GM19025 (cell line): Measurements from ENCODE around the gene FAM110C.
"Not testable (repeated sequence)": the region's sequence is repeated elsewhere in the genome, so short reads cannot be mapped to it uniquely, and the experiment has no call there.

Experiments
- ATAC-seq: cut with Tn5 transposase; IDR thresholded peaks from one replicate; pipeline ENCODE4 v1.9.1; 2021; ENCODE audit warnings: mild to moderate bottlenecking, low read depth, moderate library complexity; ENCODE audit not compliant: unreplicated experiment

The FAM110C gene, protein sequence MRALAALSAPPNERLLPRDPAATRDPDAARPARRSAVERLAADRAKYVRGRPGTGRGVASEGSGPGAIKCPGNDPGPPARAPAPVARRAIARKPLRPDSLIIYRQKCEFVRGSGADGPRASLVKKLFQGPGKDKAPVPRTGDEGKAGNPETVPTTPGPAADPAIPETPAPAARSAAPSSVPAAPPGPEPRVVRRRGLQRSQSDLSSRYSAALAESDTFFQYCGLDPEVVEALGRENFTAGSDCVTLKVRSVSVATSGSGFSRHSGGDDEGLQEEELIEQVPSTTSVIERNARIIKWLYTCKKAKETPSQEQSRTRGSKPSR

DNA sequence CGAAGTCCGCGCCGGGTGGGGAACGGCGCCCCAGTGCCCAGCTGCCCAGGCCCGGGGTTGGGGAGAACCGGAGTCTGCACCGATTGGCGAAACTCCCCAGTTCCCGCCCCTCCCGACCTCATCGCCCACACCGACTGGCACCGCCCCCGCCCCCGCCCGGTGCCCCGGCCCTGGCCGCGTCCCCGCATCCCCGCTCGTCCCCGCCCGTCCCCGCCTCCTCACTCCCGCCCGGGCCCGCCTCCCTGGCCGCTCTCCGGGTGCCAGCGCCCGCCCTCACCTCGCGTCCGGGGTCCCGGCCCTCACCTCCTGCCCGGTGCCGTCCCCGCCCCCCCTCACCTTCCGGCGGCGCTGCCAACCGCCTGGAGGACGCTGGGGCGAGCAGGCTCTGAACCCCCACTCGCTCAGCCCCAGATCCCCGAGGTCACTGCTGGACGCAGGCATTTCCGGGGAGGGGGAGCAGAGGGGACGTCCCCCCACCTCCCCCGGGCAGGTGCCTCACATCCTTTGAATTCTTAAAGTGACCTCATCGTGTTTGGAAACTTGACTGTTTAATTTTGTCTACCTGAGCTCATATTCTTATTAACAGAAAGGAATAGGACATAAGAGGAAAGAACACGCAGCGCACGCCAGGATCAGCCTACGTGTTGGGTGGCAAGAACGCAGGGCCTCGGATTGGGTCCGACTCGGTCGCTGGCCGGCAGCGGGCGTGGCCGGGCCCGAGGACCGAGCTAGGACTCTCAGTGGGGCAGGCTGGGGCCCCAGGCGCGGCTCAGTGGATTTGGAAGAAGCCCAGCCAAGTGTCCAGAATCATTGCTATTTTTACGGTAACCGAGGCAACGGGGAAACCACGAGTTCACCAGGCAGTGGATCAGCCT, at the start of gene FAM110C:
FAM110C (minus strand) TSS at position 35 of the 875 bp plus-strand sequence. CDS start 120 bp downstream, outside the sequence.
- no peak for ATAC-seq

DNA sequence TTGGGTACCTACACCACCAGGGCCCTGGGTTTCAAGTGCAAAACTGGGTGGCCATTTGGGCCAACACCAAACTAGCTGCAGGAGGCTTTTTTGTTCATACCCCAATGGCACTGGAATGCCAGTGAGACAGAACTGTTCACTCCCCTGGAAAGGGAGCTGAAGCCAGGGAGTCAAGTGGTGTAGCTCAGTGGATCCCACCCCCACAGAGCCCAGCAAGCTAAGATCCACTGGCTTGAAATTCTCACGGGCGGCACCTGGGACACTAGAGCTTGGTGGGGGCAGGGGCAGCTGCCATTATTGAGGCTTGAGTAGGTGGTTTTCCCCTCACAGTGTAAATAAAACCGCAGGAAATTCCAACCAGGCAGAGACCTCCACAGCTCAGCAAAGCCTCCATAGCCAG, 46.0 kb upstream of the FAM110C start:
- ATAC-seq: no peak

DNA sequence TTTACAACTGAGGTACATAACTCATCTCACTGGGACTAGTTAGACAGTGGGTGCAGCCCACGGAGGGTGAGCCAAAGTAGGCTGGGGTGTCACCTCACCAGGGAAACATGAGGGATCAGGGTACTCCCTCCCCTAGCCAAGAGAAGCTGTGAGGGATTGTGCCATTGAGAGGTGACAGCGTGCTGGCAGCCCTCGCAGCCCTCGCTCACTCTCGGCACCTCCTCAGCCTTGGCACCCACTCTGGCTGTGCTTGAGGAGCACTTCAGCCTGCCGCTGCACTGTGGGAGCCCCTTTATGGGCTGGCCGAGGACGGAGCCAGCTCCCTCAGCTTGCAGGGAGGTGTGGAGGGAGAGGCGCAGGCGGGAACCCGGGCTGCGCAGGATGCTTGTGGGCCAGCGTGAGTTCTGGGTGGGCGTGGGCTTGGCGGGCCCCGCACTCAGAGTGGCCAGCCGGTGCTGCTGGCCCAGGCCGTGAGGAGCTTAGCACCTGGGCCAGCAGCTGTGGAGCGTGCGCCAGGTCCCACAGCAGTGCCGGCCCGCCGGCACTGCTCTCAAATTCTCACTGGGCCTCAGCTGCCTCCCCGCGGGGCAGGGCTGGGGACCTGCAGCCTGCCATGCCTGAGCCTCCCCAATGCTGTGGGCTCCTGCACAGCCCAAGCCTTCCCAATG, 44.5 kb upstream of the FAM110C start:
- ATAC-seq: no peak

- ATAC-seq: no peak
These were observed 39.5 kb upstream of the FAM110C start for GRCh38 chr2:85761-86160.

GRCh38 chr2:84121-84520, 37.8 kb upstream of the FAM110C start:
- no peak for ATAC-seq

DNA sequence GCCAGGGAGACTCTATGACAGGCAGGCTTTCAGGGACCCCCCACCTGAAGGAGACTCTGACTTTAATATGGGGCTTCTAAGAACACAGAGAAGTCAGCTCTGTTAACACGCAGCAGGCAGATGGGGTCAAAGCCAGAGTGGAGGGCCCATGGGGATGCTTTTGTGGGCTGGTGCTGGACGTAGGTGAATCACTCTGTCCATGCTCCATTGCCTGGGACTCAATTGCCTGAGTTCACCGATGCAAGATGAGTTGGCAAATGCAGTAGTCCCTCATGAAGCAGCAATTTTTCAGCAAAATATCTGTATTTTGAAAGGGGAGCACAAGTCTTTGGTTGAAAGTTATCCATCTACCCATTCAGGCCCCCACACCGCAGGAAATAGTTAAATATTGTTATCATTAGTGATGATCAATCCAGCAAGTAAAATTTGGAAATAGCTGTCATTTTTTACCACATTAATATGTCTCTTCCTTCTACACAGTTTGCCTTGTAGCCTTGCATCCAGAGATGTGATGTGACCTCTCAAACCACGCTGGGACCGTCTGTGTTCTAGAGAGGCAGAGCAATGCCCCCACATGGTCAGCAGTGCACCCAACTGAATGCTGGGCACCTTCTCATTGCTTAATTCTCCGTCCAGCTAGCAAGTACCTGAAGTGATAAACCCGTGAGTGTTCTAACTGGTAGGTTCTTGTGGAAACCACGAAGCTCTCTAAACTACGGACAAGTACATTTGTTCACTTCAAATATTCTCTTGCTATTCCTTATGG, 34.8 kb upstream of the FAM110C start:
- no peak for ATAC-seq

DNA sequence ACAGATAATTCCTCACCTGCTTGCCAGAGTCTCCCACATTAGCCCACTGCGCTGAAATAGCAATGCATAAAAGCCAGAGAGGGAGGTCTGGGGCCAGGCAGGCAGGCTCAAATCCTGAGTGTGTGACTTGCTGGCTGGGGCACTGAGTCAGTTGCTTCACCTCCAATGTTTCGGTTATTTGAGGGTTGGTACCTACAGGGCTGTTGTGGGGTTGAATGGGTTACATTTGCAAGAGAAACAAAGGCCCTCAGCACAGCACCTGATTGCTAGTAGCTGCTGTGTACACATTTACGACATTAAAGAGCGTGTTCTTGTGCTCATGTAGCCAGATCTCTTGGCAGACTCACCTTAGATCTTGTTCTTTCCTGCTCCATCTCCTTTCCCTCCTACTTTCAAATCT, 34.1 kb upstream of the FAM110C start:
- no peak for ATAC-seq

DNA sequence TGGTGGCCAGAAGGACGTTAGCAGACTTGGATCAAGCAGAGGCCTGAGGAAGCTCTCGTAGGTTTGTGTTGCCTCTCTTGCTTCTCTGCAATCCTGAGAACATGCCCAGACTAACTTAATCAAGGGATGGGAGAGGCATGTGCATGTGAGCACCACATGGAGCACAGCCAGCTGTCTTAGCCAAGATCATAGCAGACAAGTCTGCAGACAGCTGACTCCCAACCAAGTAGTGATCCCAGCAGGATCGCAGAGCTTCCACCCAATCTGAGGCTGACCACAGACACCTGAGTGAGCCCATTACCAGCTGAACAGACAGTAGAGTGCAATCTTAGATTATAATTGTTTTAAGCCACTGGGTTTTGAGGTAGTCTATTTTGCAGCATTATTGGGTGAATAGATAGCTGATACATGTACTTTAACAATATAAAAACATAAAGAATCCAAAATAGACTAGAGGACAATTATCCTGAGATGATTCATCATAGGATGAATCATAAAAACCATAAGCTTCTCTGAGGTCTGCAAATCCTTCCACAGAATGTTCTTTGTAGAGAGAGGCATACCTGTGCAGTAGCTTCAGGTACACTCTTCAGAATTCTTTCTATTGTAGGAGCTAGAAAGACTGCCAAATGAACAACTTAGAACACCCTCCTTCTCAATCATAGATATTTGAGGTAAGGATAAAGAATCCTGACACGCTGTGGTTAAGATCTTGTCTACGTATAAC, 25.2 kb upstream of the FAM110C start:
- no peak for ATAC-seq

DNA sequence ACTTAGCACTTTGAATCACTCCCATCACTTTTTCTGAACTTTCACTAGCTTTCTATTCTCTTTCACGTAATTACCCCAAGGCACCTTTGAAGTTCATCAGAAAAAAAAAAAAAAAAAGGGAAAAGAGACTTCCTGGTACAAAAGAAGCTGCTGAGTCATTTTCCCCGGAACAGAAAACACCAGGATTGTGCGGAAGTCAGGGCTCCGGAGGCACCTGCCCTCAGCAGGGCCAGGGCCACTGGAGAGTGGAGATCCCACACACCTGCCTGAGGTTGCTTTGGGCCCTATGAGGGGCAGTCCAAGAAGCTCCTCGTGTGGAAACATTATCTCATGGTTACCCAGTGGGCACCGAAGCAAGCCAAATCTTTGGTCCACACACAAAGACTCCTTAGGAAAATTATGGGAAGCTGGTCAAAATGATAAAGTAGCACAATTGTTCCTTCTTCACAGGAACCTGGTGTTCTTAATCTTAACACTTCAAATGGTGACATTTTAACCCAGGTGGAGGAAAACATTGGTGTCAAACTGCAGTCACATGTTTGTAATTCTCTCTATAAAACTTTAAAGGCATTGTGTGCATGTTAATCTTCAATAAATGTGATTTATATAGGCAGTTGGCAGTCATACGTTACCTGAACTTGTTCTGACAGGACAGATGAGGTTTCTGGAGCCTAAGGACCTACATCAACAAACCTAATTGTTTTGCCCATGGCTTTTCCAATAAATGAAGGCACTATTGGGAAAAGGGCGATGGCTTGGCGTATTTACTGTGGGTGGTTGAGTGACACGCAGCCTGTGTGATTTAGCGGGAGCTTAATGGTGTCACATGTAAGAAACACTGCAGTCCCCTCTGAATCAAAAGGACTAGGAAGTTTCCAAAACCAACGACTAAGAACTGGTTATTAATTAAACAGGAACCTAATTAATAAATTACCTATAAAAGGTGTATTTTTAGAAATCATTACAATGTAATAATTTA, 23.4 kb upstream of the FAM110C start:
- no peak for ATAC-seq

- not testable (repeated sequence) for ATAC-seq
These were observed 22.3 kb upstream of the FAM110C start for GRCh38 chr2:68637-69036.

GRCh38 chr2:66853-67252, 20.5 kb upstream of the FAM110C start:
- ATAC-seq: no peak

GRCh38 chr2:65121-65520, 18.8 kb upstream of the FAM110C start:
- ATAC-seq: no peak

DNA sequence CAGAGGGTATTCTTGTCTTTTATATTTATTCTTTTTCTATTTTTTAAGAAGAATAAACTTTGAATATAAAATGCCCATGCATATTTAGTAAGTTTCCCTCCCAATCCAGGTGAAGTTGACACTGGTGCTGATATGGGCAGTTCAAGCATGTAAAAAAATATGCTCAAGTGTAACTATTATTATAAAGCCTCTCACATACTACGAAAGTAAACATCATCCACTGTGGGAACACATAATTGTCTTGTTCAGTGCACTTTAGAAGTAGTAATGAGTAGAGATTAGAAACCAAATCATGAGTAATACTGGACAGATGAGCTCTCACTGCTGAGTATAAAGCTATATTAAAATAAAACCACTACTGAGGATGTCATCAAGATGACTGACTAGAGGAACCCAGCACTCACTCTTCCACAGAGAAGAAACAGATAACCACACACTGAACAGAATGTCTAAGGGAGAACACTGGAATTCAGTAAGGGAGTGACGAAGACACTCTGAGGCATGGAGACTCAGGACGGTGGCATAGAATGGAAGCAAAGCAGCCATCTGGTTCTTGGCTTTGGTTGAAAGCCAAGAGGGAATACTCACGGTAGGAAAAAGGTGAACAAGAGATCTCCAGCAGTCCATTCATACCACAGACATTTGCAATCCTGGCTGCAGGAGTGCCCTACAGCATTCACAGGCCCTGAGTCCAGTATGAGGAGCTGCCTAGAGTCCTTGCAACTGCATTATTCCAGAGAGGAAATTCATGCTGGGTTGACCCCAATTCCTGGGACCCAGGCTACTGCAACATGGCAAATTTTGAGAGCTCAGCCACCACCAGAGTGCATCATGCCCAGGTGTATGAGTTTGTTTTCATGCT, 9.5 kb upstream of the FAM110C start:
- ATAC-seq: no peak

DNA sequence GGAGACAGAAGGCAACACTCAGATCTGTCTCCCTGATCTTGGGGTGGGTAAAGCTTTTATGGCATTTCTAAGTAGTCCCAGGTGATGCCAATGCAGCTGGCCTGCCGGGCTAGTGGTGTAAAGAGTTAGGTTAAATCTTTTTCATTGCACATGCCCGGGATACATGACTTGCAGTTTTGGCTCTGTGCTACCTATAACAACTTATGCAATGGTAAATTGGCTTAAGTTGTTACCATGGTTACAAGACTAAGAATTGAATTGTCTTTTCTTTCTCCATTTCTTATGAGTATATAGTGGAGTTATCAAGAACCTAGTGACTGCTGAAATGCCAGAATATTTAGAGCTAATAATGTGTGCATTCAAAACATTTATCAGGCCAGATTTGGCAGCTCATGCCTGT, 5.3 kb upstream of the FAM110C start:
- no peak for ATAC-seq

DNA sequence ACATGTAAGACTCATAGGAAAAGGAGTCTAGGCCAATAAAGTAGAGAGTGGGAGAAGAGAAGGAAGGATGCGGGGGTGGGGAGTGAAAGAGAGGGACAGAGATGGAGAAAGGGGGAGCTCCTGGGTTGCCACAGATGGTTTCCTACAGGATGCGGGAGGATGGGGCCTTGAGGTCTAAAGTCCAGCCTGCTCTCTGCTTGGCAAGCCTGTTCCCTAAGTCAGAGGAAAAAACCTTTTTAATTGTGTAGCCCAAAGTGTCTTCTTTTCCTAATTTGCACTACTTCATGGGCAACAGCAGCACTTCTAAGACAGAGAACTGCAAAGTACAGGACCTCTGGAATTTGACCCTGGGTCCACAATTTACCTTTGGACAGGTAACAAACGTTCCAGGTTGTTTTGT, 1.4 kb upstream of the FAM110C start:
- ATAC-seq: no peak

- no peak for ATAC-seq
These were observed 1.0 kb upstream of the FAM110C start for GRCh38 chr2:47346-47725.

GRCh38 chr2:46131-46470, 204 bp downstream of the FAM110C start:
- no peak for ATAC-seq
